Left lung (tissue), 10 donors: ENCODE data around the gene CIAO3. TPM values are rescaled to one million over a fixed set of nuclear protein-coding genes. Genes with fewer than 3 reads are reported as not detected.

ENCODE experiments used
- ATAC-seq: fragments of 200-7000 bp; cut with Tn5 transposase; one replicate; pipeline ENCODE4 v1.9.1; 2020; ENCODE audit warnings: moderate library complexity
- DNase-seq, 4 donors: peaks; one replicate each; pipeline ENCODE4 v3.0.0-alpha.2; 2013 to 2020
- H3K27ac ChIP-seq, 2 donors: fragments of 200-600 bp; sonication (generic) in 1 of 2; one replicate each; pipeline versions ENCODE4 v1.5.0 to v1.8.0; 2020 to 2021
- H3K27me3 ChIP-seq, 2 donors: fragments of 200-600 bp; sonication (generic) in 1 of 2; one replicate each; pipeline versions ENCODE4 v1.5.0 to v1.8.0; 2020 to 2021
- H3K36me3 ChIP-seq, 2 donors: fragments of 200-600 bp; sonication (generic) in 1 of 2; one replicate each; pipeline versions ENCODE4 v1.5.0 to v1.8.0; 2020 to 2021
- H3K4me1 ChIP-seq, 2 donors: fragments of 200-600 bp; one replicate each; pipeline ENCODE4 v1.8.0; 2021
- H3K4me3 ChIP-seq, 2 donors: fragments of 200-600 bp; sonication (generic) in 1 of 2; one replicate each; pipeline versions ENCODE4 v1.5.0 to v1.8.0; 2020 to 2021; ENCODE audit warnings: mild to moderate bottlenecking in 1 of 2
- H3K9me3 ChIP-seq, 2 donors: fragments of 200-600 bp; sonication (generic) in 1 of 2; one replicate each; pipeline versions ENCODE4 v1.5.0 to v1.8.0; 2020 to 2021
- intact Hi-C, 2 donors: fragments of 100-400 bp; cut with DNase I; formaldehyde crosslinking; loops; one replicate each; pipeline versions ENCODE4 v1.11.2 to v1.14.2; 2022
- polyA plus RNA-seq, 6 donors: library from polyadenylated mRNA; unstranded; fragments of 120-200 nt; gene quantifications; one replicate each; pipeline ENCODE4 v1.2.1, GENCODE V29; 2013; ENCODE audit not compliant: insufficient read length in 6 of 6
- total RNA-seq, 2 donors: library from RNA; stranded (reverse); fragmentation: NEBNext Ultra II Directional; extraction: Animal tissue kit (Norgen Biotek cat#: 25700); gene quantifications; one replicate each; pipeline ENCODE4 v1.2.1, GENCODE V29; 2021
- TF ChIP-seq, protein P1 (sequence below), 2 donors: fragments of 200-600 bp; sonication (generic) in 1 of 2; IDR thresholded peaks; one replicate each; pipeline versions ENCODE4 v1.5.0 to v1.8.0; 2021; ENCODE audit warnings: antibody characterized with exemption in 2 of 2
- donor health status: DM: no; HTN: yes; CAD: no.
- donor health status: DM: no; HTN: no; CAD: no.

The CIAO3 gene
- total and polyA plus RNA-seq, 8 donors, result 17.2 to 28.2 (median 21.2) TPM

DNA sequence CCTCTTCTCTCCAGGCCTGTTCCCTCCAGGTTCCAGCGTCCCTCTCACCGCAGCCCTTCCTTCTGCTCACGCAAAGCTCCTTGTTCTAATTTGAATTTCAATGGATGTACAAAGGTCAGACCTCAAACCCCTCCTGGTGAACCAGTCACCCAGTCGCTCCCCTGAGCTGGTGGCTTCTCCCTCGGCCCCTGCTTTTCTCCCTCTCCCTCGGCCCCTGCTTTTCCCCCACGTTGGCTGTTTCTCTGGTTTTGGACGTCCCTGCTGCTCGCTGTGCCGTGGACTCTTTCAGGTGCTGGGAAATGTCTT lies 11.2 kb upstream of the CIAO3 start:
- DNase-seq (no peak), ATAC-seq (no peak)
- TF ChIP-seq, protein P1, sequence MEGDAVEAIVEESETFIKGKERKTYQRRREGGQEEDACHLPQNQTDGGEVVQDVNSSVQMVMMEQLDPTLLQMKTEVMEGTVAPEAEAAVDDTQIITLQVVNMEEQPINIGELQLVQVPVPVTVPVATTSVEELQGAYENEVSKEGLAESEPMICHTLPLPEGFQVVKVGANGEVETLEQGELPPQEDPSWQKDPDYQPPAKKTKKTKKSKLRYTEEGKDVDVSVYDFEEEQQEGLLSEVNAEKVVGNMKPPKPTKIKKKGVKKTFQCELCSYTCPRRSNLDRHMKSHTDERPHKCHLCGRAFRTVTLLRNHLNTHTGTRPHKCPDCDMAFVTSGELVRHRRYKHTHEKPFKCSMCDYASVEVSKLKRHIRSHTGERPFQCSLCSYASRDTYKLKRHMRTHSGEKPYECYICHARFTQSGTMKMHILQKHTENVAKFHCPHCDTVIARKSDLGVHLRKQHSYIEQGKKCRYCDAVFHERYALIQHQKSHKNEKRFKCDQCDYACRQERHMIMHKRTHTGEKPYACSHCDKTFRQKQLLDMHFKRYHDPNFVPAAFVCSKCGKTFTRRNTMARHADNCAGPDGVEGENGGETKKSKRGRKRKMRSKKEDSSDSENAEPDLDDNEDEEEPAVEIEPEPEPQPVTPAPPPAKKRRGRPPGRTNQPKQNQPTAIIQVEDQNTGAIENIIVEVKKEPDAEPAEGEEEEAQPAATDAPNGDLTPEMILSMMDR (IDR thresholded peaks at IDR 0.05), result no peak
- Histone ChIP-seq H3K4me3 (no peak overlapping the region), H3K4me1 (peaks cover 0 to 14% of the 10 kb centered on the region in 2 donors), H3K27me3 (peaks cover 0 to 28% of the 10 kb centered on the region in 2 donors), H3K9me3 (no peaks in the 10 kb centered on the region), H3K36me3 (no peaks in the 10 kb centered on the region), H3K27ac (no peak overlapping the region)
- intact Hi-C loops, result no loop called here

DNA sequence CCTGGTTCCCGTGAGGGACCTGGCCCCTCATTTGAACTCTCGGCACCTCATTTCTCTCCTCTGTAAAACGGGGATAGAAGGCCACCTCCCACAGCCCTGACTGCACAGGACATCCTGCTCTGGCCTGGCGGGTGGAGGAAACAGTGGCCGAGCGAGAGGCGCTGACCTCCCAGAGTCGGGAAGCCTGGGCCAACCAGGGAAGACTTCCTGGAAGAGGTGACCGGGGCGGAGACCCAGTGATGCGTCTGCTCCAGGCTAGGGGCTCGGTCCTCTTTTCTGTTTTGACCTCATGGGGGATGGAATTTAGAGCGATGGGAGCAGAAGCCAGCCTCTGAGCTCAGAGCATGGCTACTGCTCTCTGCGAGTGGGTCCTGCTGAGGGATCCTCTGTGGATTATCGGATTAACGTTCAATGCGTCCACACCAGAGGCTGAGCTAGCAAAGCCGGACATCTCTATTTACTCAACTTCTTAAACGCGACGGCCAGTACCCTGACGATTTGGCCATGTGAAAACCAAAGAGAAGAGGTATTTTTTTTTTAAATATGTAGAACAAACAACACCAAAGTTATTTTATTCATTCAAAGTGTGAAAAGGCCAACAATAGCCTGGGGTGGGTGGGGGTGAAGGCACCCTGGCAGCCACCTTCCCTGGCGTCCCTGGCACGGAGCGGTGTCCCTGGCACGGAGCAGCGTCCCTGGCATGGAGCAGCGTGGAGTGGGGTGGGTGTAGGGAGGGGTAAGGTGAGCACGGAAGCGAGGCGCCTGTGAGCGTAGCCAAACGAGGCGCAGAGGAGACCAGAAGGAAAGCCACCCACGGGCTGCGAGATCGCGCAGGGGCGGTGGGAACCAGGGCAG lies 10.6 kb upstream of the CIAO3 start:
- no peak overlapping the region for H3K4me3 ChIP-seq
- intact Hi-C loops, result no loop called here
- H3K9me3 ChIP-seq, result no peaks in the 10 kb centered on the region
- peak in 1 of 4 donors; percentile 78 for DNase-seq
- H3K27ac ChIP-seq, result no peak overlapping the region
- TF ChIP-seq, protein P1 (IDR thresholded peaks at IDR 0.05), result no peak
- H3K36me3 ChIP-seq, result no peaks in the 10 kb centered on the region
- ATAC-seq, result peak; percentile 67
- peaks cover 0 to 14% of the 10 kb centered on the region in 2 donors for H3K4me1 ChIP-seq
- peaks cover 0 to 28% of the 10 kb centered on the region in 2 donors for H3K27me3 ChIP-seq

DNA sequence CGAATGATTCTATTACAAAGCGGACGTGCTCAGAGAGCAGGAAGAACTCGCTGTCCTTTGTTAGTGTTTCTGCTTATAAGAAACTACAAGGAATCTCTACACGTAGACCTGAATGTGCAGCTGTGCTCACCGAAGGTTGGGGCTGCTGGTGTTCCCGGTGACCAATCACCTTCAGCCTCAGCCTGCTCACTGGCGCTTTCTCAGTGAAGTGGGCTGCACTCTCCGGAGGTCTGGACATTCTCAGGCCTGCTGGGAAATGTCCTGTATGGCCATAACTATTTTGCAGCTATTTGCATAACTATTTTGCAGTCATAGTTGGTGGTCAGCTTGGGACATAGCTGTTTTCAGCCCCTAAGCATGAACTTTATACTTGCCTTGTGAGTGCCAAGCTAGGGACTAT lies 9.7 kb upstream of the CIAO3 start:
- Histone ChIP-seq H3K36me3 (no peaks in the 10 kb centered on the region), H3K4me1 (peaks cover 0 to 14% of the 10 kb centered on the region in 2 donors), H3K27ac (no peak overlapping the region), H3K9me3 (no peaks in the 10 kb centered on the region), H3K27me3 (peaks cover 0 to 30% of the 10 kb centered on the region in 2 donors), H3K4me3 (no peak overlapping the region)
- ATAC-seq (no peak), DNase-seq (no peak)
- TF ChIP-seq, protein P1 (IDR thresholded peaks at IDR 0.05), result no peak
- intact Hi-C loops, result no loop called here

DNA sequence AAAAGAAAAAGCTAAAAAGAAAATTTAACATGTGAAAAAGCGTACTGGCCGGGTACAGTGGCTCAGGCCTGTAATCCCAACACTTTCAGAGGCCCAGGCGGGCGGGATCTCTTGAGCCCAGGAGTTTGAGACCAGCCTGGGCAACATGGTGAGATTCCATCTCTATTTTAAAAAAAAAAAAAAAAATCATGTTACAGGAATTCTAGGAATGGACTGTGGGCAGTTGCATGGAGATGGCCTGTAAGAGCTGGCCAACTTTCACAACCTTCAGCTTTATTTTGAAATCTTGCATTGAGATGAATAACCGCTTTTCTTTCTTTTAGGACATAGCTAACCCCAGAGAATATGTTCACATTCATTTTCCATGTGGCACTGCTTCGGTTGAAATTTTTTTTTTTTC lies 8.2 kb upstream of the CIAO3 start:
- H3K4me3 ChIP-seq, result no peak overlapping the region
- H3K9me3 ChIP-seq, result no peaks in the 10 kb centered on the region
- H3K36me3 ChIP-seq, result no peaks in the 10 kb centered on the region
- TF ChIP-seq, protein P1 (IDR thresholded peaks at IDR 0.05), result no peak
- intact Hi-C loops, result no loop called here
- H3K4me1 ChIP-seq, result peaks cover 0 to 2% of the 10 kb centered on the region in 2 donors
- no peak for ATAC-seq
- peaks cover 0 to 22% of the 10 kb centered on the region in 2 donors for H3K27me3 ChIP-seq
- no peak overlapping the region for H3K27ac ChIP-seq
- no peak for DNase-seq

GRCh38 chr16:747978-748746 lies 7.4 kb upstream of the CIAO3 start:
- Histone ChIP-seq H3K4me1 (no peaks in the 10 kb centered on the region), H3K36me3 (no peaks in the 10 kb centered on the region), H3K9me3 (no peaks in the 10 kb centered on the region), H3K4me3 (no peak overlapping the region), H3K27ac (no peak overlapping the region), H3K27me3 (peaks cover 0 to 20% of the 10 kb centered on the region in 2 donors)
- DNase-seq (no peak), ATAC-seq (no peak)
- TF ChIP-seq, protein P1 (IDR thresholded peaks at IDR 0.05), result no peak
- intact Hi-C loops, result no loop called here
